Measurements from ENCODE around the gene IGFN1.

IGFN1 gene

DNA sequence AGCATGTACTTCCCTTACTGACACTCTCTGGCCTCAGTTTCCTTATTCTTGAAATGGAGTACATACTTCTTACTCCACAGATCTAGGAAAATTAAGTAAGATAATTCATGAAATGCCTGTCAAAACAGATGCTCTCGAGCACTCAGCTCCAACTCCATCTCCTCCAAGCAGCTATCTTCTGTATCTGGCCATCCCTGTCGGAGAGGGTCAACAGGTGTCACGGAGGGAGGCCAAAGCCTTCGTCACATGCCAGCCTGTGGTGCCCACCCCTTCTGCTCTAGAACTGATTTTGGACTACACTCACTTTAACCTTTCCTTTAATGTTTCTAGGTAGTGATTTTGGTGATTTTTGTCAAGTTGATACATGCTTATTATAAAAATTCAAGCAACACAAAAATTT is 73.9 kb downstream of the IGFN1 start:
- TF ChIP-seq, protein P1, sequence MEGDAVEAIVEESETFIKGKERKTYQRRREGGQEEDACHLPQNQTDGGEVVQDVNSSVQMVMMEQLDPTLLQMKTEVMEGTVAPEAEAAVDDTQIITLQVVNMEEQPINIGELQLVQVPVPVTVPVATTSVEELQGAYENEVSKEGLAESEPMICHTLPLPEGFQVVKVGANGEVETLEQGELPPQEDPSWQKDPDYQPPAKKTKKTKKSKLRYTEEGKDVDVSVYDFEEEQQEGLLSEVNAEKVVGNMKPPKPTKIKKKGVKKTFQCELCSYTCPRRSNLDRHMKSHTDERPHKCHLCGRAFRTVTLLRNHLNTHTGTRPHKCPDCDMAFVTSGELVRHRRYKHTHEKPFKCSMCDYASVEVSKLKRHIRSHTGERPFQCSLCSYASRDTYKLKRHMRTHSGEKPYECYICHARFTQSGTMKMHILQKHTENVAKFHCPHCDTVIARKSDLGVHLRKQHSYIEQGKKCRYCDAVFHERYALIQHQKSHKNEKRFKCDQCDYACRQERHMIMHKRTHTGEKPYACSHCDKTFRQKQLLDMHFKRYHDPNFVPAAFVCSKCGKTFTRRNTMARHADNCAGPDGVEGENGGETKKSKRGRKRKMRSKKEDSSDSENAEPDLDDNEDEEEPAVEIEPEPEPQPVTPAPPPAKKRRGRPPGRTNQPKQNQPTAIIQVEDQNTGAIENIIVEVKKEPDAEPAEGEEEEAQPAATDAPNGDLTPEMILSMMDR (conservative IDR thresholded peaks at IDR 0.05; ENCODE audit: low read depth, low read length), result no peak
- H3K4me3 ChIP-seq (ENCODE audit: low read length), result no peak overlapping the region
- DNase-seq (ENCODE audit: low read depth), result no peak

DNA sequence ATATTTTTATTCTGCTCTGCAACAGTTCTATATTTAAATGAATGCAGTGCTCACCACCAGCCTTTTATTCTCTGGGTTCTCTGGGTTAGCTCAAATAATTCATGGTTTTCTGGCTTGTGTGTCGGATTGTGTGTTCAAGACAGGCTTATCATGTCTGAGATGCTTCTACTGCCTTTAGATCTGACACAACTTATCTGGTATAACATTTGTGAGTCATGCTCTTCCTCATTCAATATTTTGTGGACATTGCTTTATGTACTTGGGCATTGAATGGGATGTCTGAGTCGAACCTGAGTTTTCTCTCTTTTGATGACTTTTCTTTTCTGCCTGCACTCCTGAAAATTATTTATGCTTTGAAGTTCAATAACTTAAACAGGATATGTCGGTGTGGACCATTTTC is 75.1 kb downstream of the IGFN1 start:
- TF ChIP-seq, protein P1 (conservative IDR thresholded peaks at IDR 0.05; ENCODE audit: low read depth, low read length), result no peak
- DNase-seq (ENCODE audit: low read depth), result no peak
- no peak overlapping the region for H3K4me3 ChIP-seq (ENCODE audit: low read length)

DNA sequence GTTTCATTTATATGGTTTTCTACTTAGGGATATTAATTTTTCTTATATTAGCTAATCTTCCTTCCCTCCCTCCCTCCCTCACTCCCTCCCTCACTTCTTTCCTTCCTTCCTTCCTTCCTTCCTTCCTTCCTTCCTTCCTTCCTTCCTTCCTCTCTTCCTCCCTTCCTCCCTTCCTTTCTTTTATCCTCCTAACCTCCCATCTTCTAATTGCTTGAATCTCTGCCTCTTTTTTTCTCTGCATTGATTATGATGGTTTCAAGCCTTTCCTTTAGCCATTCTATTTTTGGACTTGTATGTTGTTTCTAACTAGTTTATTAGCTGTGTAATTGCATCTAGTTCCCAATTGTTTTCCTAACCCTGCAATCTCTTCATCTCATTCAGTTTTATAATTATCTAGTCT is 75.7 kb downstream of the IGFN1 start:
- DNase-seq (ENCODE audit: low read depth), result no peak
- TF ChIP-seq, protein P1 (conservative IDR thresholded peaks at IDR 0.05; ENCODE audit: low read depth, low read length), result no peak
- H3K4me3 ChIP-seq (ENCODE audit: low read length), result no peak overlapping the region

DNA sequence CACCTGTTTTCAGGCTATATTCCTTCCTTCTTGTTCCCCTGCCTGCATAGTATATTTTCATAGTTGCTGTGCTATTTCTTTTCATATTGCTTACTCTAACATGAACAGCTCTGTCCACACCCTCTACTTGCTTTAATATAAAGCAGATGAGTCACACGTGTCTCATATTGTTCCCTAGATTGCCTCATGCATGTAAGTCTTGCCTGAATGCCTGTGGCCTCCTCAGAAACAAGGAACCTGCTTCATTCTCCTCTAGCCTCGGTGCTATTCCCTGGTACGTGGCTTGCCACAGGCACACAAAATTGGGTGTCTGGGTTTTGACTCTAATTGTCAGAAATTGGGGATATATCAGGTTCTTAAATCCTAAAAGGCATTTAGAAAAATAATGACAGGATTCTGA is 76.2 kb downstream of the IGFN1 start:
- DNase-seq (ENCODE audit: low read depth), result no peak
- TF ChIP-seq, protein P1 (conservative IDR thresholded peaks at IDR 0.05; ENCODE audit: low read depth, low read length), result no peak
- H3K4me3 ChIP-seq (ENCODE audit: low read length), result no peak overlapping the region

DNA sequence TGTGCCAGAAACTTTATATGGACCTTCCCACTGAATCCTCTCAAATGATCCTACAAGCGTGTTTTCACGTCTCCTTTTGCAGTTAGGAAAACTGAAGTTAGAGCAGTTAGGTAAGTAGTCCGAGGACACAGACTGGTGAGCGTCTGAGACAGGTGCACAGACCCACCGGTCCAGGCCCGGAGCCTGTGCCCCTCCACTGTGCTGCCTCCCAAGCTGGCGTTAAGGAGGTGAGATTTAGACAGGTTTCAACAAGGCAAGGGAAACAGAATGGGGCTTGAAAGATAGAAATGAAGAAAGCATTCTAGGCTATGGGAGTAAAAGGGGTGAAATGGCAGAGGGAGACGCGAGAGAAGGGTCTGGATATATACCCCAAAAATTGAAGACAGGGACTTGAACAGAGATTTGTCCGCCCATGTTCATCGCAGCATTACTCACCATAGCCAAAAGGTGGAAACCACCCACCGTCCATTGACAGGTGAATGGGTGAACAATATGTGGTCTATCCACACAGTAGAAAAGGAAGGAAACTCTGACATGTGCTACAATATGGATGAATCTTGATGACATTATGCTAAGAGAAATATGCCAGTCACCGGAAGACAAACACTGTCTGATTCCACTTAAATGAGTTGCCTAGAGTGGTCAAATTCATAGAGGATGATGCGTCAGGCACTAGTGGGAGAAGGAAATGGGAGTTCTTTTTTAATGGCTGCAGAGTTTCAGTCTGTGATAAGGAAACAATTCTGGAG is 77.0 kb downstream of the IGFN1 start:
- no peak overlapping the region for H3K4me3 ChIP-seq (ENCODE audit: low read length)
- no peak for DNase-seq (ENCODE audit: low read depth)
- TF ChIP-seq, protein P1 (conservative IDR thresholded peaks at IDR 0.05; ENCODE audit: low read depth, low read length), result no peak

DNA sequence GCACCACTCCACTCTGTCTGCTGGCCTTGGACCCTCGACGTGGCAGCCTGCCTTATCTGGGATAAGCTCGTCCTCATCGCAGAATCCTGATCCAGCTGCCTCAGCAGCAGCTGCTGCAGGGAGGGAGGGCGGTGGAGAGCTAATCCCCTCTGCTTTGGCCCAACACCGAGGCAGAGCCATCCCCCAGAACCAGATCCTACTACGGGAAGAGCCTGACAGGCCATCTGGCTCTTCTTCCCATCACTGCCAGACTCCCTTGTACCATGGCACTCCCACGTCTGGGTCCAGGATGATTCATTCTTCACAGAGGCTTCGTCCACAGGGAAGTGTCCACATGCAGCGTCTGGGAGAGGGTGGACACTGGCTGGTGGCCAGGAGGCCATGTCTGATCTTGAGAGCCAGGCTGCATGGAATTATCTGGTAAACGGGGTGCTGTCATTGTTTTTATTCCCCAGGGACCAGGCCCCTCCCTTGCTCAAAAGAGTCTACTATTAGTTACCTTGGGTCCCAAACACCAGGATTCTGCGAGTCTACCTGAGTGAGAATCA is 78.1 kb downstream of the IGFN1 start:
- no peak for DNase-seq (ENCODE audit: low read depth)
- no peak overlapping the region for H3K4me3 ChIP-seq (ENCODE audit: low read length)
- TF ChIP-seq, protein P1 (conservative IDR thresholded peaks at IDR 0.05; ENCODE audit: low read depth, low read length), result no peak

DNA sequence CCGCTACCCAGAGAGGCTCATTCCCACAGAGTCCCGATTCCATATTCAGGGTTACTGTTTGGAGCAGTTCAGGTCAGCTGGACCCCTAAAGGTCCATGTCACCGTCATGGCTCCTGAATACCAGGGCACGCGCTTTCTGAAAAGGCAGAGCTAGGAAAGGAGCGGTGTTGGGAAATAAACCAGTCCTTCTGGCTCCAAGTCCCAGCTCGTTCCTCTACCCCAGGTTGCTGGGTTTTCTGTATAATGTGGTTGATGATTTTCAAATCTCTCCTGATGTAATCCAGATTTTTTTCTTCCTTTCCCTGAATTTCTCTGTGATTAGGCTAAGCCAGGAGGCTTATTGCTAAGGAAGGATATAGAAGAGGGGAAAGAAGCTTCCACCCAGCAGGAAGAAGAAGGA is 78.7 kb downstream of the IGFN1 start:
- DNase-seq (ENCODE audit: low read depth), result no peak
- TF ChIP-seq, protein P1 (conservative IDR thresholded peaks at IDR 0.05; ENCODE audit: low read depth, low read length), result no peak
- H3K4me3 ChIP-seq (ENCODE audit: low read length), result no peak overlapping the region

All from retinal pigment epithelial cell (primary cell).